Fibroblast of the conjunctiva (primary cell): ENCODE results near the gene SVIL.
"Not testable (repeated sequence)": the region's sequence is repeated elsewhere in the genome, so short reads cannot be mapped to it uniquely, and the experiment has no call there.

ENCODE experiments used
- DNase-seq: peaks from one replicate; pipeline ENCODE4 v3.0.0-alpha.2; 2010; ENCODE audit warnings: low read depth

The SVIL gene

DNA sequence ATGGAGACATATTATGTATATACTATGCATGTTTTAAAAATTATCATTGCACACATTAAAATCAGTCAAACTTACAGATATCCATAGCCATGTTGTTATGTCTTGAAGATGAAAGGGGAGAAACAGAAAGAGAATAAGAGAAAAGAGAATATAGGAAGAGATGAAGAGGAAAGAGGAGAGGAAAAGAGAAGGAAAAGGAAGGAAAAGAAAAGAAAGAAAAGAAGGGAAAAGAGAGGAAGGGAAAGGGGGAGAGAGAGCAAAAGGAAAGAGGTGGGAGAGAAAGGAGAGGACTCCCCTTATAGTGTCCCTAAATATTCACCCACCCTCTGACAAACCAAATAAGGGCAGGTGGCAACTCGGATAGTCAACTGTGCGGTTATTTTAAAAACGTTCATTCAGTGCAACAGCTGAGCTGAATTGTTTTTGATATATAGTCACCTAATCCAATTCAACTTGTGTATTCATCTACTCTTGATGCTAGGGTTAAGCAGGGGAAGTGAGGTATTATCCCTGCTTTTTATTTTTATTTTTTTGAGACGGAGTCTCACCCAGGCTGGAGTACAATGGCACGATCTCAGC, 14.6 kb downstream of the SVIL start:
- no peak for DNase-seq

DNA sequence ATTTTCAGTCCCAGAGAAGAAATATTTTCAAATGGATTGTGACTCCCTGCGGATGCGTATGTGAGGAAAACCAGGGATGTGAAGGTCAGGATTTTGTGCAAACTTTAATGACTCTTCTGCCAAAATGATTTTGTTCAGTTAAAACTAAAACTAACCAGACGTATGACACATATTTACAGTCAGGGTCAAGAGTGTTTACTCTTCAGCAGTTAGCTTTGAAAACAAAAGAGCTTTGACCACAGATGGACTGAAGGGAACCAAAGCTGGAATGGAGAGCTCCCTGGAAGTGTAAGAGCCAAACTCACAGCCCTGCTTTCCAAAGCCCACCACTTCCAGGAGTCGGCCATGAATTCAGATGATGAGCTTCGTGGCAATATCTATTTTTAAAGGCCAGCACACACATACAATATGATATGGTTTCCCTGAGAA, 15.5 kb downstream of the SVIL start:
- no peak for DNase-seq

DNA sequence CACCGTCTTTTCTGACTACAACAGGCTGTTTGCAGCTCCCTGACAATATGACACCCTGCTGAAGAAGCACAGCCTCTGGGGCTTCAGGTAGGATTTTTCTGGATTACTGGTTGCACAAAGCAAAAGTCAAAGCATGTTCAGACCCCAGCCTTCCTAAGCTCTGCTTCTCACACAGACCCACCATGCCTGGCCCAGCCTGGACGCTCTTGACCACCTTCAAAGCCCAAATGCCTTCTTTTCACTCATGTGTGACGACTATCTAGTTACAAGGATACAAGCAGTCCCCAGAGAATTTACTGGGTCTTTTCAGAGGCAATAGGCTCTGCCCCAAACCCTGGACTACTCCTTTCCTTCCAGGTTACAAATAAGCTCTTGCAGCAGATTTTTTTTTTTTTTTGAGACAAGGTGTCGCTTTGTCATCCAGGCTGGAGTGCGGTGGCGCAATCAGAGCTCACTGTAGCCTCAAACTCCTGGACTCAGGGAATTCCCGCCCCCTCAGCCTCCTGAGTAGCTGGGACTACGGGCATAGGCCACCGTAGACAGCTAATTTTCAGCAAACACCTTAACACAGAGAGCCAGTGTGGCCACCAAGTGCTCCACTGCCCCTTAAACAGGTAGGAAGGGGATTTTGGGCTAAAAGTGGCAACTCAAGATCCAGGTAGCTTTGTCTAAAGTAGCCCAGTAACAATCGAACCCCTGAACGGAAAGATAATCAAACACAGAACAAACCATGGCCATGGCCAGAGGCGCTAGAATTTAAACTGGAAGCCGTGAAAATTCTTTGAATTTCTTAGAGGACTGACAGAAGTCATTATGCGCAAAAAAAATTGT, 16.2 kb downstream of the SVIL start:
- DNase-seq, result no peak

DNA sequence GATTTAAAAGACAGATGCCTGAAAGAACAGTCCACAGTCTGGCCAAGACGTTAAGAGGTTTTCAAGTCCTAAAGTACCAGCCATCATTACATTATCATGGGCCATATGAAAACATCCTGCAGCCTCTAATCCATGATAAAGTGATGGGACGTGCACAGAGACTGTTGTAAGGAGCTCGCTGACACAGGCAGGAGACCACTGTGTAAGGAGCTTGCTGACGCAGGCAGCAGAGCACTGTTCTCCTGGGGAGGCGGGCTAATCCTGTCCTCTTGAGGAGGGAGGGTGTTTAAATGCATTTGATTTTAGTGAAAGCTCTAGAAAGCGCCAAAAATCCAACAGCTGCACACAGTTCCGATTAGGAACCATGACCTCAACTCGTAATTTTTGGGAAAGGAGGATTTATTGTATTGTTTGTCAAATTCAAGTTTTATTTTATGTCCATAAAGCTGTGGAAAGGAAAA, 16.9 kb downstream of the SVIL start:
- DNase-seq, result no peak

DNA sequence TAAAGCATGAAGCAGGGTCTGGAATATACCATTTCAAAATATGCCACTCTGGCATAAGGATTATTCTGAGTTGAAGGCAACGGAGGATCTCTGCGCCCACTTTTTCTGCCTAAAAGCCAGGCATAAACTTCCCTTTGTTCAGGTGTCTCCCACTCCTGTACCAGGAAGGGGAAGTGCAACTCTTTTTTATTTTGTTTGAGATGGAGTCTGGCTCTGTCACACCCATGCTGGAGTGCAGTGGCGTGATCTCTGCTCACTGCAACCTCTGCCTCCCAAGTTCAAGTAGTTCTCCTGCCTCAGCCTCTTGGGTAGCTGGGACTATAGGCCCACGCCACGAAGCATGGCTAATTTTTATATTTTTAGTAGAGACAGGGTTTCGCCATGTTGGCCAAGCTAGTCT, 18.2 kb downstream of the SVIL start:
- DNase-seq, result no peak

DNA sequence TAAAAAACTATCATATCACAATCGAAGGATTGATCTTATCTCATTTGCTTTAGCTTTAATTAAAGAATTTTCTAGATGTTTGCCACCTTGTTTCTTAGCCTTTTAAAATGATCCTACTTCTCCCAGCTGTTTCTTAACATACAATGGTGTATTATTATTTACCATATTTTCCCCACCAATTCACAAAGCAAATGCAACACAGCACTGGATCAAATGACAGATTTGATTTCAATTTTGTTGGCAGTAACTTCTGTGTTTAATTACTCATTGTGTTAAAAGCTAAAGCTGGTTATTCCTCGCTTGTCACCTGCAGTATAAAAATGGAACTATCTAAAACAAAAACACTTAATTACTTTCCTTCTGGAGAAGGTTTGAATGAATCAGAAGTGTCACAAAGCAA, 19.6 kb downstream of the SVIL start:
- no peak for DNase-seq

DNA sequence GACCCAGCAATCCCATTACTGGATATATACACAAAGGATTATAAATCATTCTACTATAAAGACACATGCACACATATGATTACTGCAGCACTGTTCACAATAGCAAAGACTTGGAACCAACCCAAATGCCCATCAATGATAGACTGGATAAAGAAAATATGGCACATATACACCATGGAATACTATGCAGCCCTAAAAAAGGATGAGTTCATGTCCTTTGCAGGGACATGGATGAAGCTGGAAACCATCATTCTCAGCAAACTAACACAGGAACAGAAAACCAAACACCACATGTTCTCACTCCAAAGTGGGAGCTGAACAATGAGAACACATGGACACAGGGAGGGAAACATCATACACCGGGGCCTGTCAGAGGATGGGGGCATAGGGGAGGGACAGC, 20.5 kb downstream of the SVIL start:
- DNase-seq, result not testable (repeated sequence)

DNA sequence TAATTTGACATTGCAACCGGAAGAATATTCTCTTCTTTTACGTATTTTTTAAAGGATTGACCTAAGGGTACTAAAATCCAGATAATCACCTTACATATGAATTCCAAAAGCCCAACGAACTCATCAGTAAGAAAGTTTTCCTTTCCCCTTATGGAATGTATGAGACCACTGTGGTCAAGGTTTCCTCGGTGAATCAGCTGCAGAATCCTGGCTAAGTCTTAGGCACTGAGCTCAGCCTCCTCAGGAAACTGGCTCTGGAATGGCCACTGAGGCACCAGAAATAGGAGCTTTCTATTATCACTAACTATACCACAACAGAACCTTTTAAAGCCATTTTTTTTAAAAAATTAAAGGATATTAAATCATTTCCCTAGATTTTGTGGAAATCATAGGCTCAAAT, 21.0 kb downstream of the SVIL start:
- no peak for DNase-seq

DNA sequence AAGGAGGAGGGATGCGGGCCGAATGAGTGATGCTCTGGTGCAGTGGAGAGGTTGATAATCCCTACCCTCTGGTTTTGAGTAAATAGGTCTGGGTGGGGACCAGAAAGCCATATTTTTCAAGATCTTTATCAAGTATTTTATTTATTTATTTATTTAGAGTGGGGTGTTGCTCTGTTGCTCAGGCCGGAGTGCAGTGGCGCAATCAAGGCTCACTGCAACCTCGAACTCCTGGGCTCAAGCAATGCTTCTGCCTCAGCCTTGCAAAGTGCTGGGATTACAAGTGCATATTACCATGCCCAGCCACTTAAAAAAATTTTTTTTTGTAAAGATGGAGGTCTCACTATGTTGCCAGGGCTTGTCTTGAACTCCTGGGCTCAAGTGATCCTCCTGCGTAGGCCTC, 21.6 kb downstream of the SVIL start:
- DNase-seq, result no peak

DNA sequence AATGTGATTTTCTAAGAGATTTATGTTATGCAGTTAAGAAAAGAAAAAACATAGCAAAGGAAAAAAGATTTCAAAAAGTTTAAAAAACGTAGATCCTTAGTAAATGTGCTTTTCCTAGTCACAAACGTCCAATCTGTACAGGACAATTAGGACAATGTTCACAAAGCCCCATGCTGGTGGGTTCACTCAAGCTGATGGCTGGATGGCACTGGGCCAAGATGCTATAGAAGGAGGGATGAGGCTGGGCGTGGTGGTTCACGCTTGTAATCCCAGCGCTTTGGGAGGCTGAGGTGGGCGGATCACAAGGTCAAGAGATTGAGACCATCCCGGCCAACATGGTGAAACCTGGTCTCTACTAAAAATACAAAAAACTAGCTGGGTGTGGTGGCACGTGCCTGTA, 22.1 kb downstream of the SVIL start:
- DNase-seq, result no peak

DNA sequence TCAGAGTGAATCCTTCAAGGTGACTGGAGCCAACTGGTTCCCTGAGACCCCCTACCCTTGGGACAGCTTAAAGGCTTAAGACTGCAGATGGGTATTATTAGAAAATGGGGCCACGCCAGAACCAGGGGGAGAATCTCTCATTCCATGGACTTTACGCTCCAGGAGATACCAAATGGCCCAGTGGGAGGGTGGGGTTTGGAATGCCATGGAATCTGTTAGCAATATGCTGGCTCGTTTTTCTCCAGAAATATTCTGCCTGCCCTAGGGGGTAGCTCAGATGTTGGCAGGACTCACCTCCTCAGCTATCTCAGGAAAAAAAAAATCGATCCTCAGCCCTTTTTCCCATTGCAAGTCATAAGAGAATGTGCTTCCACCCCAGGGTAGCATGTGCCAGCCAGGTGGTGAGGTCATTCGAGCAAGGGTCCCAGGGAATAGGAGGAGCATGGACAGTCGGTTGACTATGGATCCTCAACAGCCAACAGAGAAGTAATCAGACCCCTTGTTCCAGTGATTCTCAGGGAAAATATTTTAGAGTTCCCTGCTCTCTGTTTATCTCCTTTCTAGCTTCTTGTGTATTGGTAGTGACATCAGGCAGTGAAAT, 22.9 kb downstream of the SVIL start:
- no peak for DNase-seq

DNA sequence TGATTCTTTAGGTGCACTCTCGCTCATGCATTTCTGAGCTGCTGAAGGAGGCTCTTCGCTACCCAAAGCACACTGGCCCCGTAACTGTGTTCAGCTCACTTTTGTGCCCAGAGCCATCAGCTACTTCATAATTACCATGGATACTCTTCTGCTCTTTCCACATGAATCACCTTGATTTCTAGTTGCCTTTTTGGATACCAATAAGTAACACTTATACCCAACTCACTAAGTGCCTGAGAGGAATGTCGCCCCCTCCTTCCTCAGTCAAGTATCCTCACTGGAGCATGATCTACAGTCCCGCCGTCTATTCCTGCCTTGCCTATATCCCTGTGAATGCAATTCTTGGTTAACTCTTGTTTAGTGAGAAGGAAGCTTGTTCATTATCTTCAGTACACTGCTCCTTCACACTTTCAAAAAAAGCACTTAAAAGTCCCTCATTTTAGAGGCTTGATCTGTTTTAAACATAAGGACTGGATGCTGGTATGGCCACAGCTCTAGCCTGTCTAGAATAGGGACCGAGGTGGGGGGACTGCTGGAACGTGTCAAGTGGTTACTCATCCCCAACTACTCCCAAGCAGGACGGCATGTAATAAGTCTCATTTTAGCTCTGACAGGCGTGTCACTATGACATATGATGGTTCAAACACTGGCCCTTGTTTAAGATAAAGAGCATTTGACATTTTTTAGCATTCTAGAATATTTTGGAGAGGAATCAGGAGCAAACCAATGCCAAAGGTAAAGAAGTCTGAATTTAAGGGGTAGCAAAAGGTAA, 23.7 kb downstream of the SVIL start:
- no peak for DNase-seq

DNA sequence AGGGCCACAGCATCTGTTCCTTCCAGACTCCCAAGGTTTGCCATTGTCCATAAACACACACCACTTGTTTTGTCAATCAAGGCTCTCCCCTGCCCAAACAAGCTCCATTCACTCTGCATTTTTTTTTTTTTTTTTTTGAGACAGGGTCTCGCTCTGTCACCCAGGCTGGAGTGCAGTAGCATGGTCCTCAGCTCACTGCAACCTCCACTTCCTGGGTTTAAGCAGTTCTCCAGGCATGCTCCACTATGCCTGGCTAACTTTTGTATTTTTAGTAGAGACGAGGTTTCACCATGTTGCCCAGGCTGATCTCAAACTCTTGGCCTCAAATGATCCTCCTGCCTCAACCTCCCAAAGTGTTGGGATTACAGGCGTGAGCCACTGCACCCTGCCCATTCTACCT, 24.4 kb downstream of the SVIL start:
- not testable (repeated sequence) for DNase-seq

DNA sequence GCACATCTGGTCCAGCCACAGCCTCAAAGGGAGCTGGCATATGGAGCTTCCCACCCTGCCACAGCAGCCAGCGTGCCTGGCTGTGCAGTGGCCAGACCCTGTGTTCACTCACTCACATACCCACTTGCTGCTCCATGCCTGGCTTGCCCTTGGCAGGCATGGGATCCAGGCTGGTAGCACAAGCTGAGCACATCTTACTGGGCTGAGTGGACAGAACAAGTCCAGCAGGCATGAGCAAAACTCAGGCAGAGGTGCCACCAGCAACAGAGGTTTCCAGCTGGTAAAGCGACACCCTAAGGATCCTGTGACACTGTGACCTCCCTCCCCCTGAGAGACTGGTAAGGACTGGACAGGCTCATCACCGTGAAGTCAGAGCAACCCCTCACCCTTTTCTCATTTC, 25.1 kb downstream of the SVIL start:
- no peak for DNase-seq

DNA sequence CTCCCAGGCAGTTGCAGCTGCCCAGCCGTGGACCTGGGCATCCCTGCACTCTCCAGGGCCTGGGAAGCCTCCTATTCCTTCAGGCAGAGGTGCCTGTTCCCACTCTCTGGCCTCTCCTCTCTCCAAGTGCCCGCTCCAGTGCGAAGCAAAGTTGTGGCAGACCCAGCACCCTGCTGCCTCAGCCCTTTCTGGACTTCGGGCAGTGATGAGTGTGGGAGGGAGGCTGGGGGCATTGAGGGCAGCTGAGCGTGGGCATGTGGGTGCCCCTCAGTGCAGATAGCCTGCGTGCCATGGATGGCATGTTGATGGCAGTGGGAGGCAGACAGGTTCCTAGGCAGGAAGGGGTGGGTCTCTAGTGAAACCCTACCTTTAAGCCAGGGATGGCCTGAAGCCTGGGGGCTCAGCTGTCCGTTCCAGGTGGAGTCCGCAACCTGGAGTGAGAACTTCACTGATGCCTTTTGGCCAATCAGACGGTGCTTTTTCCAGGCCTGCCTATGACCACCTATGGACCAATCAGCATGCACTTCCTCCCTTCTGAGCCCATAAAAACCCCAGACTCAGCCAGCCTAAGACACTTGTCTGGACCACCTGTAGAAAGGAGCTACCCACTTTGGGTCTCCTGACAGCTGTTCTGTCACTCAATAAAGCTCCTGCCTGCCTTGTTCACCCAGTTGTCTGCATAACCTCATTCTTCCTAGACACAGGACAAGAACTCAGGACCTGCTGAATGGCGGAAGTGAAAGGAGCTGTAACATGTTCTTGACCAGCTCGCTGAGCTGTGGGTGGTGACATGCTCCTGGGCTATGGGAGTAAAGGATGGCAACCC, 26.1 kb downstream of the SVIL start:
- no peak for DNase-seq

DNA sequence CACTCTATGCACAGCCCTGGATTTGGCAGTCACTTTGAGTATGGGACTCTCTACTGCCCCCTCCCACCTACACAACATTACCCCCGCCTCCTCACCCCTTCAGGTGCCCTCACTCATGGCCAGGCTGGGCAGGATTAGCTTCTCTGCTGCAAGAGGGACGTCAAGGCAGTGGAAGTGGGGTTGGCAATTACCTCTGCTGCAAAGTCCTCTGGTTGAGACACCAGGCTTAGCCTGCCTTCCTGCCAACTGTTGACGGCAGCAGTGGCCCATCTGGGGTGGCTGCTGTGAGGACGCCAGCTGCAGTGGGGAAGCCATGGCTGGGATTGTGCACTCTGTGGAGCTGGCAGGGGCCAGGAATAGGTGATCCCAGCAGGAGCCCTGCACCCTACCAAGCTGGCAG, 26.7 kb downstream of the SVIL start:
- no peak for DNase-seq

DNA sequence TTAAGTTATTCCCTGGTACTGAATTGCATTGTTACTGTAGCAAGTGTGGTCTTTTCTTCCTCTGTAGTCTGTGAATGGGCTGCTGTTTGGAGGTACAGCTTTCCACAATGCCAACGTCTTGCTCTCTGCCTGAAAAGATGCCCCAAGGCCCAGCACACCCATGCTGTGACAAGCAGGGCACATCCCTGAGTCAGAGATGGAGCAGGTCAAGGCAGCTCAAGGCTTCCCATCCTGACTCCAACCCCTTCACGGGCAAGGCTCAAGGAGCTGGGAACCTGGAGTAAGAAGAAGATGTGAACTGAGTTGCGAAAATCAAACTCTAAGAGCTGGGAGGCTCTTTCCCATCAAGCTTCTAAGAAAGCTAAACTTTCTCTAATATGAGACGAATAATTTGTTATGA, 27.2 kb downstream of the SVIL start:
- no peak for DNase-seq

DNA sequence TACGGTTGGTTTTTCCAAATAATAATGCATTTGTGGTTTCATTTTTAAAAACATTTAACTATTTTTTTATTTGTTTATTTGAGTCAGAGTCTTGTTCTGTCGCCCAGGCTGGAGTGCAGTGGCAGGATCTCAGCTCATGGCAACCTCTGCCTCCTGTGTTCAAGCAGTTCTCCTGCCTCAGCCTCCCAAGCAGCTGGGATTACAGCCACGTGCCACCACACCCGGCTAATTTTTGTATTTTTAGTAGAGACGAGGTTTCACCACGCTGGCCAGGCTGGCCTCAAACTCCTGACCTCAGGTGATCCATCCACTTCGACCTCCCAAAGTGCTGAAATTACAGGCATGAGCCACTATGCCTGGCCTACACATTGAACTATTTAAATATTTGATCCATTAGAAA, 28.1 kb downstream of the SVIL start:
- DNase-seq, result not testable (repeated sequence)

DNA sequence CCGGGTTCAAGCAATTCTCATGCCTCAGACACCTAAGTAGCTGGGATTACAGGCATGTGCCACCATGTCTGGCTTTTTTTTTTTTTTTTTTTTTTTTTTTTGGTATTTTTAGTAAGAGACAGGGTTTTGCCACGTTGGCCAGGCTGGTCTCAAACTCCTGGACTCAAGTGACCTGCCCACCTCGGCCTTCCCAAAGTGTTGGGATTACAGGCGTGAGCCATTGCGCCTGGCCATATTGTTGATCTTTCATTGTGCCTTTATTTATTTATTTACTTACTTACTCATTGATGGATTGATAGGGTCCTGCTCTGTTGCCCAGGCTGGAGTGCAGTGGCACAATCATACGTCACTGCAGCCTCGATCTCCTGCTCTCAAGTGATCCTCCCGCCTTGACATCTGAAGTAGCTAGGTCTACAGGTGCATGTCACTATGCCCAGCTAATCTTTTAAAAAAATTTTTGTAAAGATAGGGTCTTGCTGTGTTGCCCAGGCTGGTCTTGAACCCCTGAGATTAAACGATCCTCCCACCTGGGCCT, 30.4 kb downstream of the SVIL start:
- DNase-seq, result no peak

DNA sequence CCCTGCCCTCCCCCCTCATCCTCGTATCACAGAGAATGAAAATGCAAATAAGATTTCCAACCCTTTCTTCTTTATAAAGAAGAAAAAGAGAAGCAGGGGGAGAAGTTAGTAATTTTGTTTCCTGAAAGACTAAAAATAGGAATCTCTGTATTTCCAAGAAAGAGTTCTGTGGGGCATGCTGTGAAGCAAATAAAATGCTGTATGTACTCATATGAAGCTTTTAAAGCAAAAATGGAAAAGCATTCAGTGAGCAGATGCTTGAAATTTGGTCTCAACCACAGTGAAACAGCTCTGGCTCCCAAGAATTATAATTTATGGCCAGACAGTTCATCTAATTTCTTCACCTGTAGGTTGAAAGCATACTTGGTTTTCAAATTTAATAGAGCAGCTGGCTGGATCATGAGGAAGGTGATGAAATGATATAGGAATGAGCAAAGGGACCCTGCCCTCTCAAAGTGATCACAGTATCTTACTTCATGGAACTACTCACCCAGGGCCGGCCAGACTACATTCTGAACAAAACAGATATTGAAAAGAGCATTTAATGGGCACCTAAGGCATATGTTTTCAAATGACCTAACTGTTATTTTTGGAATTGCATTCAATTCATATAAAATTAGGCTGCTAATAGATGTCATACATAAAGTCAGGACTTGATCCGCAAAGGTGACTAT, 31.4 kb downstream of the SVIL start:
- DNase-seq, result no peak

DNA sequence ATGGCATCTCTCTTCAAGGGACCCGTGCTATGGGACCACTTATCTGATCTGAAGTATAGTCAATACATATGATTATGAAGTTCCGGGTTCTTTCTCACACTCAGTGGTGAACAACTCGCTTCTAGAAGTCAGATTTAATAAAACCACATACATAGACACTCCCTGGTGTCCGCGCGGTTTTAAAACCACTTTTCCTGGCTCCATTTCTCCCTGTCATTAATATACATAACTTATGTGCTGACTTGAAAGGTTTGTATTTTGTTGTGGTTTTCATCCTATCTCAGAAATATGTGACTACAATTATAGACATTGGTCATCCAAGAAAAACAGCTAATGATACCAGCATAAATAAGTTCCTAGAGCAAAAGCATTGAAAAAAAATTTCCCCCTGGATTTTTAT, 34.0 kb downstream of the SVIL start:
- DNase-seq, result no peak
